ENCODE measurements around the gene MPST.

- TF ChIP-seq CTCF (IDR thresholded peaks at IDR 0.05; ENCODE audit: insufficient read depth, low read length, poor library complexity, severe bottlenecking) (peak; percentile 93), EZH2phosphoT487 (conservative IDR thresholded peaks at IDR 0.05; ENCODE audit: low read length) (no peak)
Measured at GRCh38 chr22:36986242-36986821, 33.2 kb upstream of the MPST start.

All from SU-DHL-6 (cell line).